Natural killer cell treated with Interleukin-12 subunit alpha and Interleukin-12 subunit beta and Interleukin-15 and Interleukin-18, amount 100 ng/mL, for 72 hours (primary cell): Measurements from ENCODE around the gene CCT4. TPM values are rescaled to one million over a fixed set of nuclear protein-coding genes. Genes with fewer than 3 reads are reported as not detected.

Experiments used
- total RNA-seq, 2 donors: library from RNA; stranded (reverse); gene quantifications; one replicate each; pipeline ENCODE4 v1.2.3, GENCODE V29; 2022

The CCT4 gene
- total RNA-seq, 2 donors from 2014 or later, result 207 to 291 TPM

Other genes starting within 250 kb of the CCT4 start
- gene FAM161A, start 34.6 kb downstream of the CCT4 start, total RNA-seq, result 1 to 10 TPM; 2.2 to 6.6 TPM
- gene COMMD1, start 17.0 kb upstream of the CCT4 start, total RNA-seq, result 10 to 100 TPM; 34.4 to 44.4 TPM